Measurements from ENCODE around the gene NUDT12.

Gene NUDT12

DNA sequence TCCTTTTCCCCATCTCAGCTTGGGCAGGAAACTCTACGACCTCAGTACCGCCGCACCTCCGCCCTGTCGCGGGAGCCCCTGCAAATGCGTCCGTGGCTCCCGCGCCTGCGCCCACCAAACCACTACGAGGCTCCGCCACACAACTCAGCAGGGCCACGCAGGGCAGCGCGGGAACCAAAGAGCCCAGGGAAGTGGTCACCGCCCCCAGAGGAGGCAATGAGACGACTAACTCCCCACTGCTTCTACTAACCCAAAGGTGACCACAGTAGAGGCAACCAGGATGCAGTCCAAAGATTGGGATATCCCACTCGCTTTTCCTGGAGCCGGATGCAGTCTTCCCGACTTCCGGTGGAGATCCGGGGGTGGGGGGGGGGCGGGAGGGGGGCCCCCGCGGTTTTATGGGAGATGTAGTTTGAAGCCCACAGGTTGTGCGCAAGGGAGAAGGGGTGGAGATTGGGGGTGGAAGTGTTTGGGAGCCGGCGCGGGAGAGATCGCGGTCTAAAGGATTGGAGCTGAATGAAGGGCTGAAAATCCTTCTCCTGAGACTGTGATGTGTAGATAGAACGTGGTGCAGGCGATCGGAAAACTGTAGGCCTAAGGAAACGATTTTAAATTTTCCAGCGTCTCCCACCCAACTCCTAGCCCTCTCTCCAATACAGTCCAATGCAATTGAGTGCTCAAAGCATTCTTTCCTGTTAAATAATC lies at the start of gene NUDT12:
Gene NUDT12 (minus strand): TSS at position 337 of the 705 bp plus-strand sequence. CDS start 2,541 bp downstream, outside the sequence.
- ATAC-seq (peak; percentile 91), DNase-seq (peak; percentile 67)

DNA sequence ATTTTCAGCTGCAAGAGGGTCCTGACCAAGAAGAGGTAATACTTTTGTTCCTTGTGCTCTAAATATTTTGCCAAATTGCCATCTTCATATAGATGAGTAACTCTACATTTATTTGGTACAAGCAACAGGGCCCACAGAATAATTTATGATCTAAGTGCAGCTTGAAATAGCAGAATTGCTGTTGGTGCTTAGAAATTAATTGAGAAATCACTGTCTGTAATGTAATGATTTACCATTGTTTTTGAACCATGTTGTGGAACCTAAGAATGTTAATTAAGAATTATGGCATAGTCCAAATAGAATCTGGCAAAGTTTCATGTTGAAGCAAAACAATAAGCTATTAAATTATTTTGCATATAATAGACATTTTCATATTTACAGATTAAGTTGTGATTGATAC lies 44.8 kb upstream of the NUDT12 start:
- ATAC-seq (no peak), DNase-seq (no peak)

DNA sequence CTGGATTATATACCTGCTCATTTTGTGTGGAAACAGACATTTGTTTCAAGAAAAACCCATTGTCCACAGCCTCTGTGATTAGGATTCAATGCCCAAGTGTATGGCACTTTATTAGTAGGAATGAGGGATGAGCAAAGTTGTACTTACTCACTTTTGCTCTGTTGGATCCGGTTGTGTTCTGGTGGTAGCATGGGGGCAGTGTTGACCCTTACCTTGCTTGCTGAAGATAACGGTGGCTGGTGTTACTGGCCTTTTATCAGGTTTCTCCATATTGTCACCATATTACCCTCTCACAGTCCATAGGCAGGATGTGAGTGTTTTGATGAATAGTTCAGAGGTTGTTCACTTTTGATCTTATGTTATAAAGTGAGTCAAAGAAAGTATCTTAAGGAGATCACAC lies 42.7 kb upstream of the NUDT12 start:
- DNase-seq, result no peak
- ATAC-seq, result no peak

DNA sequence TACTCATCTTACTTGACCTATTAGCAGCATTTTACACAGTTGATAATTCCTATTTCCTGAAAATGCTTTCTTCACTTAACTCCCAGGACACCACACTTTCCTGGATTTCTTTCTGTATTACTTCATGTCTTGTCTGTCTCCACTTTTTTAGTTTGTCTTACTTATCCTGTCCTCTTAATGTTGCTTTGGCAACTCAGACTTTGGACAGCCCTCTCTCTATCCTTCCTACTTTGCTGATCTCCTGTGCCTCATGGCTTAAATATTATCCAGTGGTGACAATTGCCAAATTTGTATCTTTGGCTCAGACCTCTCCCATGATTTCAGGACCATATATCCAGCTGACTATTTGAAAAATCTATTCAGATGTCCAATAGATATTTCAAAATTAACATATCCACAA lies 39.8 kb upstream of the NUDT12 start:
- DNase-seq (no peak), ATAC-seq (no peak)

DNA sequence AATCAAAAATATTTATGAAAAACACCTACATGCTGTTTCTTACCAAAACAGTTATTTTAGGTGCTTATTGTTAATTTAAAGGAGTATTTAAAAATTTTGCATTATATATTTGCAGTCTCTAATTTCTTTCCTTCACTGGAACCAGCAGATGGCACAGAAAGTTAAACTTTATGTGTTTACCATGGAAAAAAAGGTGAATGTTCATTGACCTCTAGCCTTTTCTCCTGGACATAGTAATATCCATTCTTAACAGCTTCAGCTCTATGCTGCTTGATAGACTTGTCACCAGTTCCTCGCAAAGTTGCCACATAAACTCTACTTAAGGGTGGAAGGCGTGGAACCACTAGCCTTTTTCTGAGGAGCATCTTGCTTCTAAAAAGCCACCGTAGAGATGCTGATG lies 38.7 kb upstream of the NUDT12 start:
- DNase-seq (no peak), ATAC-seq (no peak)

DNA sequence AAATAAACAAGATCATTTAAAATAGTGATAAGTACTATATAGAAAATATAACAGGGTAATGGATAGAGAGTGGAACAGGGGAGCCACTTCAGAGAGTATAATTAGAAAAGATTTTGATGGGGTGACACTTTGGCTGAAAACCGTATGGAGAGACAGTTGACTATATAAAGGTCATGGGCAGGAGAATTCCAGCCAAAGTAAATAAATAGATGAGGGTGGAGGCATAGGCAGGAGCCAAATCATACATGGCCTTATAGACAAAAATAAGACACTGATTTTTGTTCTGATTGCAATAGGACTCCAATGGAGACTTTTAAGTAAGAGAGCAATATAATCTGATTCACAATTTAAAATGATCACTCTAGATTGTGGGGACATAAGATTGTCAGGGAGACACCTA lies 37.5 kb upstream of the NUDT12 start:
- DNase-seq (no peak), ATAC-seq (no peak)

DNA sequence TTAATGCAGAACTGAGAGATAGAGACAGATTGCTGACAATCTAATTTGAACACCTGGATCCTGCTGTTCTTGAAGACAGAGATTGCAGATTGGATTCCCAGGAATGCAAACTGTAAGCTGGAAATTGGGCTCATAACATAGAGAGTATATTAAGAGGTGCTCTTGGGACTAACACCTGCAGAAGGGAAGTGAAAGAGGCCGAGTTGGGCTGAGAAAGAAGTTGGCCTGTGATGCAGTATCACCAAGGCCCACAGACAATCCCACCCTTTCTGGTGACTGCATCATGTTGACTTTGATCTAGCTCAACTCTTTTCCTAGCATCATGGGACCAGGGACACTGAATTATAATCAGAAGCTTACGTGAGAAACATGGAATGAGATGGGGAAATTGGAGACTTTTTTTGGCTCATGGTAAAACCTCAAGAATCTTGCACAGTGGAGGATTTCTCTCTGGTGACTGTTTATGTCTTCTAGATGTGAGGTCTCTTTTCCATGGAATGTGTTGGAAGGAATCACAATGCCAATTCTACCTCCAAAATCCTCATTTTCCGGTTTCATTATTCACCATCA lies 36.5 kb upstream of the NUDT12 start:
- ATAC-seq, result no peak
- no peak for DNase-seq

DNA sequence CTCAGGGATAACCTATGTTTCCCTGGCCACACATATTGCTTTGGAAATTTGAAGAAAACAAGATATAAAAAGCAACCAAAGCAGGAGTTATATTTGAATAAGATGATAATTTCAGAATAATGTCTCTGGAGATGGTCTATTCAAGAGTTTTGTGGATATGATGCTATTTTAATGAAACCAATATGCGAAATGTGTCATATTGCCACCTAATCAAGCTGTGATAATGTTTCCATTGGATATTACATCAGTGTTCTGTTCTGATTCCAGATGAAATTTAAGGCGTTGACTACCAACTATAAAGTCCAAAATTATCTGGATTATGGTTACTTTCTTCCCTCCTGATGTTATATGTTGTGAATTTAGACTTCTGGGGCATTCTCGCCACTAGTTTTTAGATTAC lies 27.6 kb upstream of the NUDT12 start:
- no peak for DNase-seq
- no peak for ATAC-seq

DNA sequence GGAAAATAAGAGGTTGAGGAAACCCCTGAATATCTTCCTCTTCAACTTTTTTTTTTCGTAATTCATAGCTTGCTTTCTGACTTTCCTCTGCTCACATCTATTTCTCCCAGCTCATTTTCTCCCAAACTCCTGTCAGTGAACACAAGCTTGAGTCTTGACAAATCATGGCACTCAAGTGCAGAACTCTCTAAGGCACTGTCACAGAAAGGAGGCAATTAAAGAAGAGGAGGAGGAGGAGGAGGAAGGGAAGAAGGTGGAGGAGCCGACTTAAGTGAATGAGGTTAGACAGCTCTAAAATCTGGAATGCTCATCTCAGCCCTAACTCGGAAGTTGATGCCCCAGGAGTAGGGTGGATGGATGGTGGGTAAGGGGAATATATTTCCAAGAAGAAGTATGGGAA lies 27.2 kb upstream of the NUDT12 start:
- ATAC-seq (no peak), DNase-seq (no peak)

DNA sequence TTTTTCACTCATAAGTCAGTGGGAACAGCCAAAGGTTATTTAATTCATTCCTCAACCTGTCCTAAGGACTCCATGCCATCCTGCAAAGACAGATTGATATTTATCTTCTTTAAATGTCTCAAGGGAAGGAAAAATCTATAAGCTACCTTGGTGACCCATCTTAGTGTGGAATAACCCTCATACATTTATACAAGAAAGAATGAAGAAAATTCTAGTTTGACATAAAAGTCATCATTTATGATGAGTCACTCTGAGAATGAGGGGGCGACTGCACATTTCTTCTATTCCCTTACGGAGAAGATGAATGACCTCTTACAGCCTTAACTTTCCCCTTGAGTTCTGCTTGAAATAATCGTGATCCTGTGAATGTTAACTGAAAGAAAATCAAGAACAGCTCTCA lies 26.8 kb upstream of the NUDT12 start:
- no peak for ATAC-seq
- DNase-seq, result no peak

DNA sequence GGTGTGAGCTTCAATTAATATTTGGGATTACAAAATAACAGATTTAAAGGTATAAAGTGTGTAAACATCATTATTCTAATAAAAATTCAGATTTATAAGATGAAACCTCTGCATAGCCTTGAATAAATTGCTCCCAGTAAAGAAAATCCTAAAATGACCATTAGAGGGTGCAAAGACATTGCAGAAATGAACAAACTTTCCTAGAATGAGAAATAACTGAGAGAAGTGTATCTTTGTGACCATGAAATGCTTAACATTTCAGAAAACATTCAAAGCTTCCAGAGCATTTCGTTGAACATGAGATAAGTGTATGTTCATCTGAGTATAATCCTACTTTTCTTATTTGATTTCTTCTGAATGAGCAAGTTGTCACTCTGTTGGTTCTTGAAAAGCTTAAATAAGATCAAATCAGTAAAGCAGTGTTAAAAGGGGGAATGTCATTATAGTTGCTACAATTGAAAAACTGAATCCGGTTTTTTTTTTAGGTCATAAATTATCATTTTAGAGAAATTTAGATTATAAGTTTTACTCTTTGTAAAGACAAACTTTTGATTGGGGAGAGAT lies 24.7 kb upstream of the NUDT12 start:
- ATAC-seq (no peak), DNase-seq (no peak)

DNA sequence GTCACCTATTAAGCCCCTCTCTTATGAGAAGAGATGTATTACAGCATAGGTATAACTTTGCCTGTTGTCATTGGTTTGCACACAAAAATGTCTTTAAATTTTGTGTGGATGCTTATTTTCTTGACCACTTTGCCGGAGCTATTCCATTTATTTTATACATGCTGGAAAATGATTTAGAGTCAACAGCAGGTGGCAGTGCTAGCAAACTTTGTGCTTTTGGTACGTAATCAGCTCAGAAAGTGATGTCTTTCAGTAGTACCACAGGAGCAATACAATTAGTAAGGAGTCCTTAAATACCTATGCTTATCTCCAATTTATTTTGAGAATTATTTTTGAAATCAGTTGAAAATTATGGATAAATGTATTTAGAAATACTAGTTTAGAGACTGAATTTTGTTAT lies 19.8 kb upstream of the NUDT12 start:
- ATAC-seq (no peak), DNase-seq (peak; percentile 5)

DNA sequence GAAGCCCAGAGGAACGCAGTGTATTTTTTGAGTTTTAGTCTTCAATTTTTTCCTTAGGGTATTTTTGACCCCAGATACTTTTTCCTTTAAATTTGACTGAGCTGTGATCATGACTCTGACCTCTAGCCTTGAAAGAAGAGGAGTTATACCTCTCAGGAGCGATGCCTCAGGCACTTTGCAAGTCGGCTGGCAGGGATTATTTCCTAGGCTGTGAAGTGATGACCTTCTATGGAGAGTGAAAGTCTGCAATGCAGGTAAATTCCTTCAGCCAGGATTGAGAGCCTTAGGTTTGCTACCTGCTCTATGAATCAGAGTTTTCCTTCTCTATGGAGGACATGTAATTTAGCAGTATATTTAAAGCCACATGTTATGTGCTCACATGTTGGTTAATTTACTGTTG lies 10.8 kb upstream of the NUDT12 start:
- ATAC-seq, result no peak

DNA sequence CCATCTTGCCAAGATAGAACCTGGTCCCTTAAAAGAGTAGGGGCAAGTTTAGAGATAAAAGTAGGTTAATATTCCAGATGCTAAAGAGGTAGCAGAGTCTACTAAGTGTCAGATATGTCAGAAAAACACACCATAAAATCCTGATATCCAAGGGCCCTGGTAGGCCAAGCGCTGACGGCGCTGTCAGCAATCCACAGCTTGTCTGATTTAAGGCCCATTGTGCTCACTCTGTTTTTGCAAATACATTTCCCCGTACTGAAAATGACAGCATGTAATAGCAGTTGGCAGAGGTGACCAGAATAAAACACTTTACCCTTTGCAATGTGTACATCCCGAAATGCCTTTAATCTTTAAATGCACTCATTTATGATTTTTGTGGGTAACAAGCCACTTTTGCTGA lies 9.9 kb upstream of the NUDT12 start:
- DNase-seq (no peak), ATAC-seq (no peak)

More for the DNA sequence above, 10.8 kb upstream of the NUDT12 start:
- no peak for DNase-seq

DNA sequence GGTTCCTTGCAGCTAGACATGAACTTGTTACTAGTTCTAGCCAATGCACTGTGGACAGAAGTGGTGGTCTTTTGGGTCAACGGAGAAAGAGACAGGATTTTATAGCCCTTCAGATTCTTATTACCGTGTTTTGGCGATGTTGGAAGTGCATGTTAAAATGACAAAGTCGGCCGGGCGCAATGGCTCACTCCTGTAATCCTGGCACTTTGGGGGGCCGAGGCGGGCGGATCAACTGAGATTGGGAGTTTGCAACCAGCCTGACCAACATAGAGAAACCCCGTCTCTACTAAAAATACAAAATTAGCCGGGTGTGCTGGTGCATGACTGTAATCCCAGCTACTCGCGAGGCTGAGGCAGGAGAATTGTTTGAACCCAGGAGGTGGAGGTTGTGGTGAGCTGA lies 9.1 kb upstream of the NUDT12 start:
- no peak for ATAC-seq
- no peak for DNase-seq

DNA sequence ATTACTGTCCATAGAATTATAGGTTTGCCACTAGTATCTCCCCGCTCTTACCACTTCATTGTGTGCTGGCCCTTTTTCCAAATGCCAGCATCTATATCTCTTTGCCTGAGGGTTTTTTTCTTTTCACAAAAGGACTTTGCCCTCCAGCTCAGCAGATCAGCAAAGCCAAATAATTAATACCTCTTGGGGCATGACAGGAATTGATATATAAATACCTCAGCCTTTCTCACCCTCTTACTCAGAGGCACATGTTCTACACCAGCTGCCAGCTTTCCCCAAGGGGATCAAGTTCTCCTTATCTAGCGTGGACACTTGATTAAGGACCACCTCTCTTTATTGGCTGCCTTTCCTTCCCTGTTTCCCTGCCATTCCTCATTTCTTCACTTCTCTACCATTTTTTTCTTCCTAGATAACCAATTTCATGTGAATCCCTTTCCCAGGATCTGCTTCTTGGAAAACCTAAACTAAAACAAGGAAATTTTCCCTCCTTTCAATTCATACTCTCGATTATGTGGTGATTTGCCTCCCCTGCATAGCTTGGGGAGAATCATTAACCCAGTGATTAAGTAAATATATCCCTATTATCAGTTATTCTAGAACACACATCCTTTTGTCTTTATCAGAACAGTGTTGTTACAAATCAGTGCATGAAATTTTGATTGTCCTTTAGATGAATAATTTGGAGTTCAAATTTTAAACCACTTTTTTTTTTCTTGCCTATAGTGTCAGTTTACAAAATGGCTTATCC lies 6.9 kb upstream of the NUDT12 start:
- DNase-seq (no peak), ATAC-seq (no peak)

DNA sequence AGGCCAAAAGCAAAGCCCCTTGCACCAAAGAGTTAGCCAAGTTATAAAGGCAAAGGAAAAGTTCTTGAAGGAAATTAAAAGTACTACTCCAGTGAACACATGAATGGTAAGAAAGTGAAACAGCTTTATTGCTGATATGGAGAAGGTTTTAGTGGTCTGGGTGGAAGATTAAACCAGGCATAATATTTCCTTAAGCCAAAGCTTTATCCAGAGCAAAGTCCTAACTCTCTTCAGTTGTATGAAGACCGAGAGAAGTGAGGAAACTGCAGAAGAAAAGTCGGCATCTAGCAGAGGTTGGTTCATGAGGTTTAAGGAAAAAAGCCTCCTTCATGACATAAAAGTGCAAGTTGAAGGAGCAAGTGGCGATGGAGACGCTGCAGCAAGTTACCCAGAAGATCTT lies 3.1 kb upstream of the NUDT12 start:
- DNase-seq, result no peak
- ATAC-seq, result no peak

DNA sequence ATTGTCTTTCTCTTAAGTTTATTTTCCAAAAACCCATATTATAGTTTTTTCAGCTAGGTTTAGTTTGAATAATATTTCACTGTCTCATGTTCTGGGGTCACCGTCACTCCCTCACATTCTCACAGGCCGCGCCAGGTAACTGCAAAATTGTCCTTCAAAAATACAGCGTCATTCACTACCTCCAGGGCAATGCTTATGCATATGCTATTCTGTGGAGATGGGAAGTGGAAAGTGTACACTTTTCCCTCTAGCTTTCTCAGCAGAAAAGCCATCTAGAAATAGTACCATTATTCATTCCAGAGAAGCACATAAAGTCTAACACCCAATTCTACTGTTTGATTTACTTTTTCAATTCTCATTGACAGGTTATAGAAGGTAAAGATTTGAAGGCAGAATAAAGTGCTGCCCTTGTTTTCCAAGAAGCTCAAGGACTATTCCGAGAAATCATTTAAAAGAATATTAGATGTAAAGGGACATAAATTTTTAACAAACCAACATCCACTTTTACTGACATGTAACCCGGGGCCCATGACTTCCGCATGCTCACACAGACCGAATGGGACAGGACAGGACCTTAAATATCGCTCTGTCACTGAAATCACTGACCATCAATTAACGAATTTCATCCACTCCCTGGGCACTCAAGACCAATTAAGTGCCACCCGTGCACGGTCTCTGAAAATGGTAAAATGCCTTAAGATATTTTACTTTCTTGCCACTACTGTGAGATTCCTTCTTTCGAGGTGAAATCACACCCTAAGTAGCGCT lies 720 bp downstream of the NUDT12 start:
- ATAC-seq, result peak; percentile 6
- DNase-seq, result no peak

DNA sequence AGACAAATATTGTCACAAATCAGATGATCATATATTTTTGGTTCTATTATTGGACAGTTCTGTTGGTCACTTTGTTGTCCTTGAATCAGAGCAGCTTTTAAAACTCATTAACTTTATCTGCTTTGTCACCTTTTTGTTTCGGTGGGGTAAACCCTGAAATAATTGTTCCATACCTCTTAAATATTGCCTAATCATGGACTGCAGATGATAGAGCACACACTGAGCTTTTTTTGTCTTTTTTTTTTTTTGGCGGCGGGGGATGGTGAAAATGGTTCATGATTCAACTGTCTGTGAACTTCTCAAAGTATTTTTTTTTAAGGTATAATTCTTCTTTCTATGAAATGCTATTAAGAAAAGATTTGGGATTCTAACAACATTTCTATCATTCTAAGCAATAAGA lies 1.8 kb downstream of the NUDT12 start:
- ATAC-seq (no peak), DNase-seq (no peak)

DNA sequence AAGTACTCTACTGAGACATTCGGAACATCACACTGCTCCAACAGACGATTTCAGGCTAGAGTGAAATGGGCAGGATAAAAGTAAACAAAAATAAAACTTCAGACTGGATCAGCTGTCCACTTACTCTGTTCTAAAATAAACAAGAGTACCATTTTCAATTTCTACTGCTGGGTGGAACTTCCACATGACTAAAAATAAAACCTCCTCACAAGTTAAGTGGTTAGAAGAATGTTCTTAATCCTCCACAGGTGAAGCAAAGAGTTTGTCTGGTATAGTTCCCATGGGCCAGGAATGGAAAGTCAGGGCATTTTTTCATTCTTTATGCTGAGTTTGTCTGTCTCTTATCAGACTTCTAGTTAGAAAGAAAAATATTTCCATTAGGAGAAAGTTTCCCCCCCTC lies 15.7 kb downstream of the NUDT12 start:
- DNase-seq, result no peak
- ATAC-seq, result no peak

DNA sequence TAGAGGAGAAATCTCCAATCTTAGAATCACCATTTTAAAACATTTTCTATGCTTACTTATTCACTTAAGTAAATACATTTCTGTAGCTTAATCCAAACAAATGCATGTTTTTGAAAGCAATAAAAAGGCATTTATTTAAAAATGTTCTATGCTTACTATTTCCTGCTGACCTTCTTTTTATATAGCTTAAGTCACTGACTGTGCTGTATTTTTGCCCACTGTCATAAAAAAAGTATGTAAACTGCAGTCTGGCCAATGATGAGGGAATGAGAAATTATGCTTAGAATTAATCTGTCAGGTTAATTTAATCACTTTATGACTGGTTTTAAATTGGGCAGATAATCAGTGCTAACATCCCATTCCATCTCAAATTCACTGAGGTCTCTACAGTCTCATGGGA lies 20.1 kb downstream of the NUDT12 start:
- DNase-seq (no peak), ATAC-seq (no peak)

DNA sequence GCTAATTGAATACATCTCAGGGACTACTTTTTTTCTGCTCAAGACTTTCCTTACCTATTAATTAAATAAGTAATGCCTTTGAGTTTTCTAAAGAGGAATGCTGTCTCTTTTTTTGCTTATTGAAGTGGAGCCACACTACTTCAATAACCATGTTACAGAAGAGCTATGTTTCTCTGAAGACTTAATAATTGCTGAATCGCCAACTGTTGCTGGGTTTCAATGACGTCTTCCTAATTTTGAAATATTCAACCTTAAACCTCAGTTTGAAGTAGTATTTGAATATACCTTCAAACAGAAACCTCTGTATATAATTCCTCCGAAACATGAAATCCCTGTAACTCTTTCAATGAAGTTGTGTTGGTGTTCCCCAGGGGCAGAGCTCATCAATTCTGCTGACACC lies 21.0 kb downstream of the NUDT12 start:
- no peak for ATAC-seq

DNA sequence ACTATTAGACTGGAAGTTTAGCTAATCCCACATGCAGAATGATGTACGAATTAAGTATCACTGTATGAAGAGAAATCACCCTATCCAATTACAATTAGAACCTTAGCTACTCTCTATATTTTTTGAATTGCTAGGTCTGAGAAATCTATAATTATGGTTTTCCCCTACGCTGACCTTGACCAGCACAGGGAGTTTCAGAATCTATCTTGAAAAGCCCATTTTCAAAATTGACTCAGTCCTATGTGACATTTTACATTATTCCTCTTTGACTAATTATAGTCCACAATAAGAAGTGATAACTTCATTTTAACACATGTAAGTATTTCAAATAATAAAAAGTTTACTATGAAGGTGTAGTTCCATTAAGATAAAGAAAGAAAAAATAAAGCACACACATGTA lies 21.5 kb downstream of the NUDT12 start:
- DNase-seq (no peak), ATAC-seq (no peak)

More for the DNA sequence above, 21.0 kb downstream of the NUDT12 start:
- DNase-seq, result no peak

Measured in stimulated activated naive CD8-positive, alpha-beta T cell treated with anti-CD3 and anti-CD28 coated beads, Interleukin-15, Interleukin-2, amounts not matched to agents 100 U/mL and 50 U/mL, for 24 hours (primary cell).